Stimulated activated CD8-positive, alpha-beta memory T cell treated with anti-CD3 and anti-CD28 coated beads, Interleukin-7, amount 100 ng/mL, for 48 hours (primary cell): ENCODE data around the gene LIX1.
"Not testable (repeated sequence)": the region's sequence is repeated elsewhere in the genome, so short reads cannot be mapped to it uniquely, and the experiment has no call there.

Experiments used
- DNase-seq, 2 donors: peaks; one replicate each; pipeline ENCODE4 v3.0.0-alpha.2; 2020; ENCODE audit warnings: low read depth in 1 of 2; ENCODE audit errors: extremely low read depth in 1 of 2

LIX1 gene

GRCh38 chr5:97143704-97144103 lies 1.3 kb upstream of the LIX1 start:
- no peak for DNase-seq

GRCh38 chr5:97141539-97141938 lies 872 bp downstream of the LIX1 start:
- no peak for DNase-seq

- no peak for DNase-seq
Observed at GRCh38 chr5:97141031-97141430, 1.4 kb downstream of the LIX1 start.

- DNase-seq: not testable (repeated sequence)
Observed at GRCh38 chr5:97140250-97140649, 2.2 kb downstream of the LIX1 start.

GRCh38 chr5:97136475-97136874 lies 5.9 kb downstream of the LIX1 start:
- no peak for DNase-seq

GRCh38 chr5:97135868-97136267 lies 6.5 kb downstream of the LIX1 start:
- DNase-seq: peak in 1 of 2 donors; percentile 4

GRCh38 chr5:97134634-97135033 lies 7.8 kb downstream of the LIX1 start:
- no peak for DNase-seq

GRCh38 chr5:97133101-97133500 lies 9.3 kb downstream of the LIX1 start:
- no peak for DNase-seq

GRCh38 chr5:97131921-97132320 lies 10.5 kb downstream of the LIX1 start:
- DNase-seq: no peak

- DNase-seq: no peak
Observed at GRCh38 chr5:97131139-97131710, 11.2 kb downstream of the LIX1 start.

GRCh38 chr5:97127727-97128126 lies 14.7 kb downstream of the LIX1 start:
- DNase-seq: no peak

GRCh38 chr5:97125125-97125683 lies 17.2 kb downstream of the LIX1 start:
- no peak for DNase-seq

- no peak for DNase-seq
Observed at GRCh38 chr5:97124335-97124734, 18.1 kb downstream of the LIX1 start.

- DNase-seq: no peak
Observed at GRCh38 chr5:97121848-97122247, 20.6 kb downstream of the LIX1 start.

GRCh38 chr5:97120195-97120594 lies 22.2 kb downstream of the LIX1 start:
- no peak for DNase-seq

- no peak for DNase-seq
Observed at GRCh38 chr5:97119007-97119390, 23.4 kb downstream of the LIX1 start.

GRCh38 chr5:97118261-97119006 lies 24.0 kb downstream of the LIX1 start:
- DNase-seq: no peak

GRCh38 chr5:97115932-97116331 lies 26.5 kb downstream of the LIX1 start:
- no peak for DNase-seq

- DNase-seq: no peak
Observed at GRCh38 chr5:97112230-97112629, 30.2 kb downstream of the LIX1 start.

- no peak for DNase-seq
Observed at GRCh38 chr5:97111616-97112015, 30.8 kb downstream of the LIX1 start.

- no peak for DNase-seq
Observed at GRCh38 chr5:97111004-97111403, 31.4 kb downstream of the LIX1 start.

GRCh38 chr5:97107318-97107717 lies 35.1 kb downstream of the LIX1 start:
- no peak for DNase-seq

- DNase-seq: no peak
Observed at GRCh38 chr5:97106216-97106581, 36.2 kb downstream of the LIX1 start.
